Breast epithelium (tissue), 3 donors: ENCODE measurements around the gene MBOAT1.

ENCODE experiments used
- CTCF ChIP-seq, 3 donors: fragments of 450-650 bp; IDR thresholded peaks; one replicate each; pipeline ENCODE4 v1.5.1; 2016 to 2017; ENCODE audit warnings: antibody characterized with exemption in 3 of 3, mild to moderate bottlenecking in 3 of 3, moderate library complexity in 3 of 3
- POLR2A ChIP-seq: fragments of 450-650 bp; IDR thresholded peaks from one replicate; pipeline ENCODE4 v1.6.1; 2016; ENCODE audit warnings: antibody characterized with exemption, mild to moderate bottlenecking, moderate library complexity

GRCh38 chr6:20162515-20162914 lies 49.8 kb downstream of the MBOAT1 start:
- no peak for TF ChIP-seq CTCF (IDR thresholded peaks at IDR 0.05)
- TF ChIP-seq POLR2A: no peak
